B cell (primary cell): Measurements from ENCODE around the gene AATK. TPM values are rescaled to one million over a fixed set of nuclear protein-coding genes. Genes with fewer than 3 reads are reported as not detected.
"Not testable (repeated sequence)": the region's sequence is repeated elsewhere in the genome, so short reads cannot be mapped to it uniquely, and the experiment has no call there.

Experiments used
- ATAC-seq: fragments of 200-7000 bp; cut with Tn5 transposase; one replicate; pipeline ENCODE4 v1.10.0; 2021; ENCODE audit warnings: low read depth, mild to moderate bottlenecking, moderate number of reproducible peaks, moderate library complexity
- CTCF ChIA-PET: fragments of 350-600 bp; sonication (Branson Sonifier 250); formaldehyde crosslinking; loops from one replicate; lab custom pipeline; 2021; ENCODE audit warnings: antibody characterized with exemption, inconsistent platforms; lab: Charles Lee
- POLR2A ChIA-PET: fragments of 350-600 bp; sonication (Branson Sonifier 250); formaldehyde crosslinking; loops from one replicate; lab custom pipeline; 2021; ENCODE audit warnings: antibody characterized with exemption; lab: Charles Lee
- DNase-seq: peaks from one replicate; pipeline ENCODE4 v3.0.0; 2013
- H2AFZ ChIP-seq: 2 replicates; pipeline ENCODE4 v1.6.1; 2012; ENCODE audit warnings: mild to moderate bottlenecking, low read depth, low read length; ENCODE audit not compliant: insufficient read depth, poor library complexity, severe bottlenecking
- H3K27ac ChIP-seq, 2 donors: 1 replicate in 1 of 2; 2 replicates in 1 of 2; pipeline ENCODE4 v1.5.1; 2012 to 2013; ENCODE audit warnings: low read length in 2 of 2, mild to moderate bottlenecking in 2 of 2, moderate library complexity in 1 of 2
- H3K27me3 ChIP-seq, 4 experiments: fragments of 200-600 bp in 1 of 4; sonication (generic) in 1 of 4; replicated peaks in 1 of 4; 1 replicate in 2 of 4; 2 replicates in 2 of 4; pipeline versions ENCODE4 v1.6.1 to v1.7.0; 2013 to 2016; ENCODE audit warnings: low read length in 3 of 4, mild to moderate bottlenecking in 2 of 4, mixed read lengths in 1 of 4, moderate library complexity in 1 of 4; ENCODE audit not compliant: insufficient read depth in 4 of 4, control insufficient read depth in 3 of 4; ENCODE audit errors: control extremely low read depth in 1 of 4
- H3K36me3 ChIP-seq, 2 experiments: replicated peaks in 1 of 2; 1 replicate in 1 of 2; 2 replicates in 1 of 2; pipeline versions ENCODE4 v1.6.1 to v1.7.1; 2013; ENCODE audit warnings: low read length in 1 of 2; ENCODE audit not compliant: insufficient read depth in 2 of 2, control insufficient read depth in 1 of 2; ENCODE audit errors: control extremely low read depth in 1 of 2, extremely low read depth in 1 of 2
- H3K4me1 ChIP-seq, 2 donors: fragments of 200-600 bp in 1 of 2; sonication (generic) in 1 of 2; 1 replicate in 1 of 2; 2 replicates in 1 of 2; pipeline versions ENCODE4 v1.5.1 to v1.6.1; 2013 to 2017; ENCODE audit warnings: low read length in 2 of 2; ENCODE audit not compliant: control insufficient read depth in 2 of 2, insufficient read depth in 2 of 2
- H3K4me2 ChIP-seq: replicated peaks from 2 replicates; pipeline ENCODE3; 2012; ENCODE audit warnings: mild to moderate bottlenecking, low read depth, low read length; ENCODE audit not compliant: poor library complexity, severe bottlenecking
- H3K4me3 ChIP-seq, 5 experiments: fragments of 200-600 bp in 1 of 5; sonication (generic) in 1 of 5; 1 replicate in 3 of 5; 2 replicates in 2 of 5; pipeline versions ENCODE4 v1.5.1 to v1.7.0; 2011 to 2016; ENCODE audit warnings: low read length in 4 of 5, mild to moderate bottlenecking in 4 of 5, low read depth in 2 of 5, control low read depth in 1 of 5, moderate library complexity in 1 of 5; ENCODE audit not compliant: insufficient read depth in 1 of 5; ENCODE audit errors: control extremely low read depth in 1 of 5, extremely low read depth in 1 of 5
- H3K79me2 ChIP-seq: fragments of 200-600 bp; sonication (generic); one replicate; pipeline ENCODE4 v1.6.0; 2016; ENCODE audit warnings: low read length; ENCODE audit not compliant: control insufficient read depth, insufficient read depth
- H3K9ac ChIP-seq: fragments of 200-600 bp; sonication (generic); 2 replicates; pipeline ENCODE4 v1.6.1; 2017; ENCODE audit warnings: mild to moderate bottlenecking, low read length, moderate library complexity
- H3K9me3 ChIP-seq, 3 donors: one replicate each; pipeline versions ENCODE4 v1.6.1 to v1.7.1; 2013; ENCODE audit warnings: low read length in 2 of 3; ENCODE audit not compliant: control insufficient read depth in 2 of 3, insufficient read depth in 1 of 3; ENCODE audit errors: control extremely low read depth in 1 of 3
- H4K20me1 ChIP-seq: 2 replicates; pipeline ENCODE4 v1.6.0; 2012; ENCODE audit warnings: mild to moderate bottlenecking, low read length; ENCODE audit not compliant: insufficient read depth, control insufficient read depth, poor library complexity, severe bottlenecking
- H3K27ac Mint-ChIP-seq: one replicate; pipeline ENCODE4 v1.8.0; 2021; ENCODE audit warnings: mixed read lengths
- H3K27me3 Mint-ChIP-seq: one replicate; pipeline ENCODE4 v1.8.0; 2021; ENCODE audit warnings: mixed read lengths
- H3K4me1 Mint-ChIP-seq: one replicate; pipeline ENCODE4 v1.8.0; 2021; ENCODE audit warnings: mixed read lengths
- H3K4me3 Mint-ChIP-seq: one replicate; pipeline ENCODE4 v1.8.0; 2021; ENCODE audit warnings: mixed read lengths
- H3K9me3 Mint-ChIP-seq: one replicate; pipeline ENCODE4 v1.8.0; 2022; ENCODE audit warnings: mixed read lengths; ENCODE audit not compliant: insufficient read depth
- CTCF ChIP-seq: fragments of 200-600 bp; IDR thresholded peaks from one replicate; pipeline ENCODE4 v1.8.0; 2022; ENCODE audit warnings: antibody characterized with exemption, mild to moderate bottlenecking
- EZH2 ChIP-seq: IDR thresholded peaks from 2 replicates; pipeline ENCODE4 v1.6.1; 2012; ENCODE audit warnings: borderline replicate concordance, low read depth, mild to moderate bottlenecking, moderate library complexity, low read length; ENCODE audit not compliant: insufficient read depth, poor library complexity, severe bottlenecking
- WGBS: methylation state at CpG from one replicate; pipeline ENCODE4 v1.1.5; 2013; ENCODE audit warnings: missing lambda C conversion rate; ENCODE audit not compliant: insufficient coverage; 5-methylcytosine and 5-hydroxymethylcytosine counted together
- intact Hi-C: fragments of 100-400 bp; cut with micrococcal nuclease; formaldehyde crosslinking; loops from one replicate; pipeline ENCODE4 v1.10.0; 2022
- polyA plus RNA-seq: library from polyadenylated mRNA; depleted of rRNA; stranded (reverse); fragments of >200 nt; gene quantifications from 2 replicates; pipeline ENCODE4 v1.2.3, GENCODE V29; 2012
- total RNA-seq, 2 donors: library from RNA; stranded (reverse); fragments of 120-200 nt in 1 of 2; gene quantifications; 1 replicate in 1 of 2; 2 replicates in 1 of 2; pipeline versions ENCODE4 v1.2.3 to v1.2.4, GENCODE V29; 2013 to 2022

AATK gene
- total and polyA plus RNA-seq, 2 donors (not counting 1 experiment from before 2014, with no cell fraction given) = 0.21 to 1.7 TPM

DNA sequence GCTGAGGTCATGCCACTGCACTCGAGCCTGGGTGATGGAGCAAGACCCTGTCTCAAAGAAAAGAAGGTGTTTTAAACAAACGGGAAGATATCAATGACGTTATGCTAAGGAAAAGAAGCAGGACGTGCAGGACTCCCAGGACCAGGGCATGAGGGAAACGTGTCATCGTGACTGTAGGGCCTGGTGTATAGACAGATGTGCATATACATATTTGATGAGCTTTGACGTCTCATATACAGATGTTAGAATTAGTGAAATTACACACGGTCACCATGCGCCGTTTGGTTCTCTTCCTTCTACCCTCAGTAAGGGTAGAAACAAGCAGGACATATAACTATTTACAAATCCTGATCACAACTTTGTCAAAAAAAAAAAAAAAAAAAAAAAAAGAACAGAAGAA, 18.3 kb downstream of the AATK start:
- H3K27me3 ChIP-seq = peaks cover 0 to 6% (median under 1%) of the 10 kb centered on the region in 4 experiments
- no peaks in the 10 kb centered on the region for H3K36me3 ChIP-seq
- 91% methylated on average over 6 of the region's 10 CpGs for WGBS
- no peak overlapping the region for H3K4me2 ChIP-seq
- no peak overlapping the region for H2AFZ ChIP-seq
- DNase-seq (no peak), ATAC-seq (no peak)
- H3K9me3 Mint-ChIP-seq = no peaks in the 10 kb centered on the region
- H3K27me3 Mint-ChIP-seq = peaks cover 15% of the 10 kb centered on the region
- ChIA-PET POLR2A (no interaction called here), CTCF (interaction anchor here (0.7 kb wide), 1 partner anchor 880 kb away, joined by 4 read pairs; no protein-coding TSS in a partner anchor)
- no peak overlapping the region for H3K4me3 Mint-ChIP-seq
- H3K4me3 ChIP-seq = no peak overlapping the region
- intact Hi-C loops = no loop called here
- H3K9me3 ChIP-seq = peaks cover 0 to 3% (median 0%) of the 10 kb centered on the region in 3 donors
- no peak for TF ChIP-seq CTCF
- no peak for TF ChIP-seq EZH2
- no peaks in the 10 kb centered on the region for H4K20me1 ChIP-seq
- H3K27ac Mint-ChIP-seq = no peak overlapping the region
- H3K9ac ChIP-seq = no peak overlapping the region
- H3K4me1 Mint-ChIP-seq = peaks cover 4% of the 10 kb centered on the region
- no peaks in the 10 kb centered on the region for H3K79me2 ChIP-seq
- no peaks in the 10 kb centered on the region for H3K4me1 ChIP-seq
- no peak overlapping the region for H3K27ac ChIP-seq

DNA sequence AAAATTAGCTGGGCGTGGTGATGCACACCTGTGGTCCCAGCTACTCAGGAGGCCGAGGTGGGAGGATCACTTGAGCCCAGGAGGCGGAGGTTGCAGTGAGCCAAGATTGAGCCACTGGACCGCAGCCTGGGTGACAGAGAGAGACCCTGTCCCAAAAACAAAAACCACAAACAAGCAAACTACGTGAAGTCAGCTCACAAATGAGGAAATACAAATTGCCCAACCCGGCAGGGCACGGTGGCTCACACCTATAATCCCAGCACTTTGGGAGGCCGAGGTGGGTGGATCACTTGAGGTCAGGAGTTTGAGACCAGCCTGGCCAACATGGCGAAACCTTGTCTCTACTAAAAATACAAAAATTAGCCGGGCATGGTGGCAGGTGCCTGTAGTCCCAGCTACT, 19.8 kb downstream of the AATK start:
- H3K4me1 ChIP-seq, H3K9ac ChIP-seq, H3K4me2 ChIP-seq, H3K4me3 Mint-ChIP-seq, H3K79me2 ChIP-seq, H3K9me3 ChIP-seq, H3K27ac Mint-ChIP-seq, H4K20me1 ChIP-seq, H3K36me3 ChIP-seq, H3K27ac ChIP-seq, intact Hi-C loops, H3K4me3 ChIP-seq, H3K9me3 Mint-ChIP-seq, DNase-seq, H3K27me3 ChIP-seq, ATAC-seq, H2AFZ ChIP-seq, H3K4me1 Mint-ChIP-seq, POLR2A ChIA-PET: not testable (repeated sequence)
- peaks cover 14% of the 10 kb centered on the region for H3K27me3 Mint-ChIP-seq
- WGBS = no CpG with 5 or more reads among the region's 10 CpGs
- CTCF ChIA-PET = interaction anchor here (0.7 to 5.0 kb wide), 2 partner anchors 11 to 338 kb away, joined by 6 to 22 read pairs; no protein-coding TSS in a partner anchor
